Right renal cortex interstitium (tissue), 3 donors: ENCODE measurements around the gene TRAF3IP1. TPM values are rescaled to one million over a fixed set of nuclear protein-coding genes. Genes with fewer than 3 reads are reported as not detected.
"Not testable (repeated sequence)": the region's sequence is repeated elsewhere in the genome, so short reads cannot be mapped to it uniquely, and the experiment has no call there.

Experiments
- DNase-seq, 3 donors: peaks; one replicate each; pipeline ENCODE4 v3.0.0-alpha.2; 2013; ENCODE audit warnings: low read depth in 3 of 3, low spot score in 2 of 3
- polyA plus RNA-seq, 3 donors: library from polyadenylated mRNA; unstranded; fragments of 120-200 nt; gene quantifications; one replicate each; pipeline ENCODE4 v1.2.1, GENCODE V29; 2013; ENCODE audit not compliant: insufficient read length in 3 of 3

TRAF3IP1 gene
- polyA plus RNA-seq, 3 donors = 19.7 to 22.8 (median 21.3) TPM

- no peak for DNase-seq
Observed at GRCh38 chr2:238305092-238305862, 15.0 kb upstream of the TRAF3IP1 start.

DNA sequence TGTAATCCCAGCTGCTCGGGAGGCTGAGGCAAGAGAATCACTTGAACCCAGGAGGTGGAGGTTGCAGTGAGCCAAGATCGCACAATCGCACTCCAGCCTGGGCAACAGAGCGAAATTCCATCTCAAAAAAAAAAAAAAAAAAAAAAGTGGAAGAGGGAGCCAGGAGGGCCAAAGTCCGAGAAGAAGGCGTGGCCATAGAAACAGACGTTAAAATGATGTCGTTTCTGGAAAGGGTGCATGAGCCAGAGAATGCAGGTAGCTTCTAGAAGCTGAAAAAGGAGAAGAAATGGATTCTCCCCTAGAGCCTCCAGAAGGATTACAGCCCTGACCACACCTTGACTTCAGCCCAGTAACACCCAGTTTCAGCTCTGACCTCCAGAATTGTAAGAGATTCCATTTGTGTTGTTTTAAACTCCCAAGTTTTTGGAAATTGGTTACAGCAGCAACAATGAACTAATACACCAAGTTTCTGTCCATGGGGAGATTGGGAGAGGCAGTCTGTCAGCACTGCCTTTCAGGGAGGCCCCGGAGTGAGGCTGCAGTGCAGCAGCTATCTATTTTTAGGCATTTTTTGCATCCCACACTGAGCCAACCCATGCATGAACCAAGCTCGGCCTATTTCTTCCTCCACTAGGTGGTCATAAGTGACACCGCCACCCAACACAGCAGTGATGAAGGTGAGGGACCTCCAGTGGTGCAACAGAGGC is 14.2 kb upstream of the TRAF3IP1 start:
- DNase-seq = no peak

- DNase-seq = no peak
Observed at GRCh38 chr2:238306672-238306998, 13.7 kb upstream of the TRAF3IP1 start.

- DNase-seq = no peak
Observed at GRCh38 chr2:238308177-238308576, 12.1 kb upstream of the TRAF3IP1 start.

DNA sequence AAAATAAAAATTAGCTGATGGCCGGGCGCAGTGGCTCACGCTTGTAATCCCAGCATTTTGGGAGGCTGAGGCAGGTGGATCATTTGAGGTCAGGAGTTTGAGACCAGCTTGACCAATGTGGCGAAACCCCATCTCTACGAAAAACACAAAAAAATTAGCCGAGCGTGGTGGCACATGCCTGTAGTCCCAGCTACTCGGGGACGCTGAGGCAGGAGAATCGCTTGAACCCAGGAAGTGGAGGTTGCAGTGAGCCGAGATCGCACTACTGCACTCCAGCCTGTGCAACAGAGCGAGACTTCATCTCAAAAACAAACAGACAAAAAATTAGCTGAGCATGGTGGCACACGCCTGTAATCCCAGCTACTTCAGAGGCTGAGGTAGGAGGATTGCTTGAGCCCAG is 9.6 kb upstream of the TRAF3IP1 start:
- DNase-seq = not testable (repeated sequence)

DNA sequence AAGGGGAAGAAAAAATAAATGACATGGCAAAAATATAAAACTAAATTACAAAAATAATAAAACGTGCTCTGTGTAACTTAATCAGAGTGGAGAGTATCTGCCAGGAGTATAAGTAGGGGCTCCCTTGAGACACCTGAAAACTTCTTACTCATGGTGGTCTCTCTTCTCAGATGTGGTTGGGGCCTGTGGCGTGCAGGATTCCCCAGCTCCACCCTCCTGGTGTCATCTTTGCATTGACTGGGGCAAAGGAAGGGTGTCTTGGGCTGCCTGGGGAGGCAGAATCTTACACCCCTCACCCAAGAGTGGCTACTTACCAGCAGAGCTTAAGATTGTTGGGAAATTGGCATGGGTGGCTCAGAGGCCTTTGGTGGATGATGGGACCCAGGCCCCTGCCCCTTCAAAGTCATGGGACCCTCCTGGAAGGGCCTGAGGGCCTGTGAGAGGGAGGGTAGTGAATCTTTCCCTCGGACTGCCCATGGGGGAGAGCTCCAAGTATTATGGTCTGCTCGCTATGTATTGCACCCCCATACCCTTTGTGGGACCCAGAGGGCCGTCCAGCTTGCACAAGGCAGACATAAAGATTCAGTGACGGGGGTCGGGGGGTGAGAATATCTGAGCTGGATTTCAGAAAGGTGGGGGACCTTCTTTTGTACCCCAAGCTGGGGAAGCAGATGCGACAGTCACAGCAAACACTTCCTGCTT is 6.9 kb upstream of the TRAF3IP1 start:
- DNase-seq = no peak

DNA sequence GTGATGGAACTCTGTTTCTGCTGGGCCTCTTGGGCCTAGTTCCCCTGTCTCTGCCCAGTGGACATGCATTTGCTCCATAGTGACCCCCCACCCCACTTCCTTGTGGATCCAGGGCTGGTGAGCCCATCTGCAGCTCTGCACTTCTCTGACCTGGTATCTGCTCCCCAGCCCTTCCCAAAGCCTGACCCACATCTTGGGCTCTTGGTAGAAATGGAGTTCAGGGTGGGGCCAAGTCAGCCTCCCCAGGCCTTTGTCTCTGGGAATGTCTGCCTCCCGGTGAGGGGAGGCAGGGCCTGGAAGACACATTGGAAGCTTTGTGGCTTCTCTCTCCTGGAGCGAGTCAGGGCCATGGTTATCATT is 6.3 kb upstream of the TRAF3IP1 start:
- no peak for DNase-seq

- no peak for DNase-seq
Observed at GRCh38 chr2:238314576-238314975, 5.7 kb upstream of the TRAF3IP1 start.

- no peak for DNase-seq
Observed at GRCh38 chr2:238315031-238315595, 5.2 kb upstream of the TRAF3IP1 start.

DNA sequence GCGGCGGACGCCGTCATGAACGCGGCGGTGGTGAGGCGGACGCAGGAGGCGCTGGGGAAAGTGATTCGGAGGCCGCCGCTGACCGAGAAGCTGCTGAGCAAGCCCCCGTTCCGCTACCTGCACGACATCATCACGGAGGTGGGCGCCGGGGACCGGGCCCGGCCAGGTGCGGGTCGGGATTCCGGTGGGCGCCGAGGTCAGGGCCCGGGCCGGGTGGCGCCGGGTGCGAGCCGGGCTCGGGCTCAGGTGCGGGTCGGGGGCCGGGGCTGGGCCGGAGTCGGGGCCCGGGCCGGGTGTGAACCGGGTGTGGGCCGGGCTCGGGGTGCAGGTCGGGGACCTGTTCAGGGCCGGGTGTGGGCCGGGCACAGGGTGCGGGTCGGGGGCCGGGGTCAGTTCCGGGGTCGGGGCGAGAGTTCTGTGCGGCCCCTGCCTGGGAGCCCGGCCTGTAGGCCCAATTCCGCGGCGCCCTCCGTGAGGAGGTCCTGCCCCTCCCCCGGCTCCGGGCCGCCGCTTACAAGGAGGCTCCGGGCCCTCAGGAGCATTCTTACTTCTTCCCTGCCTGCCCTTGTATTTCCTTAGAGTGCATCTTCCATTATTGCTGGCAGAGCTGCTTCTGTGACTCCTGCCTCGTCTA is 447 bp downstream of the TRAF3IP1 start:
- no peak for DNase-seq

- no peak for DNase-seq
Observed at GRCh38 chr2:238321467-238321866, 1.1 kb downstream of the TRAF3IP1 start.

DNA sequence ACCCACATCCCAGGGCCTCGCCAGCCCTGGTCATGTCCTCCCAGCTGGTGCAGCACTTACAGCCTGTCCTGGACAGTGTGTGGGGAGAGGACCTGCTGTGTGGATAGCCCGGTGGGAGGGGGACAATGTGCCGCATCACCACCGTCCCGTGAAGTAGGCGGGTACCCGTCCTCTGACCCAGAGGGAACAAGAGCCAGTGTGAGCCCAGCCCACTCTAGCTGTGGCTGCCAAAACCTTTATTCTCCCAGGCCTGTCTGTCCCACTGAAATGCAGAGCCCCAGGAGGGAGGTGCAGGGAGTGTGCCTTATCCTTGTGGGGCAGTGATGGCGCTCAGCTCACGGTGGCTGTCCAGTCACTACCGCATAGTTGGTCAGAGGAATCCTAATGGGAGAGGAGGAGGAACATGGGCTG is 1.7 kb downstream of the TRAF3IP1 start:
- DNase-seq = no peak

- not testable (repeated sequence) for DNase-seq
Observed at GRCh38 chr2:238324248-238324647, 3.9 kb downstream of the TRAF3IP1 start.

DNA sequence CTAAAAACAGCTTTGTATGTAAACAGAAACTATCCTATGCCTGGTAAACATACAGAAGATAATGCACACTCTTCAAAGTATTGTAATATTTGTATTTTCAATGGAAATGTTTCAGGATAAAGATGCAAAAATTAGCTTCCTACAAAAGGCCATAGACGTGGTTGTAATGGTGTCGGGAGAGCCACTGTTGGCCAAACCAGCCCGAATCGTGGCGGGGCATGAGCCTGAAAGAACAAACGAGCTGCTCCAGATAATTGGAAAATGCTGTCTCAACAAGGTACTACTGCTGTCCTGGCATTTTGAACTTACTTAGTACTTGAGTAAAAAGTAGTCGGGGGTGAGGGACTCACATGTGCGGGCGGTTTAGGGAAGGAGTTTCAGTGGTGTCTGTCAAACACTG is 5.4 kb downstream of the TRAF3IP1 start:
- DNase-seq = no peak

DNA sequence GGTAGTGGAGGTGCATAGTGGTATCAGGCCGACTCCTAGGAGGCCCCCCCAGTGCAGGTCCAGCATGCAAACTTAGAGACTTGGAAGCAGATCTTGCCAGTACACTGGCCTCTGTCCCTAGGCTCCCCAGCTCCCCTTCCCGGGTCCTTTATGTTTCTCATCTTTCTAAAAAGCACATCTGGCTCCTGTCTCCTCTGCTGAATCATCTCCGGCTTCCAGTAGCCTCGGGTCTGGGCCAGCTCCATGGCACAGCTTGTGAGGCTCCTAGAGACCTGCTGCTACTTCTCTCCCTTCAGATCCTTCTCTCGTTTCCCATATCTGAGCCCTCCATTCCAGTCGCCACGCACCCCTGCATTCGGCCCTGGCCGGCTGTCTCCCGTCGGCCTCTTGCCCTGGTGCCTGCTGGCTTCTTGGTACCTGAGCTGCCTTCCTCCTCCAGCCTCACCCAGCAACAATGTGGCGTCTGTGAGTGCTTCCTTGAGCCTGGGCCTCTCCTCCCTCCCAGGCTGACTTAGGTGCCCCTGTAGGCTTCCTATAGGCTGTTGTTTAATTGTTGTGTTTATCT is 6.6 kb downstream of the TRAF3IP1 start:
- no peak for DNase-seq

- no peak for DNase-seq
Observed at GRCh38 chr2:238327751-238328150, 7.4 kb downstream of the TRAF3IP1 start.

DNA sequence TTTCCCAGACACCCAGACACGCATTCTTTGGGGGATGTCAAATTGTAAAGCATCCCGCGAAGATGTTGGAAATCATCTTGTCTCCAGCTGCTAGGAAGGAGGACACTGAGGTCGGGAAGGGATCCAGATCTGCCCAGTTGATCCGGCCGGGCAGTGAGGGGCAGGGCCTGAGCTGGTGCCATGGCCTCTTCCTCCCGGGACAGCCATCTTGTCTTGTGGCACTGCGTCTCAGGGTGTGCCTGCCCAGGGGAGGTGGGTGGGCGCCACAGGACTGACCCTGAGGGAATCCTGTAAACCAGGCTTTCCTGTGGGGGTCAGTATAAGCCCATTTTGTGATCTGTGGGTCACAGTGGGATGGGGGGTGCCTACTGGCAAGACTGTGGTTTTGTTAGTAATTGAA is 10.1 kb downstream of the TRAF3IP1 start:
- no peak for DNase-seq

DNA sequence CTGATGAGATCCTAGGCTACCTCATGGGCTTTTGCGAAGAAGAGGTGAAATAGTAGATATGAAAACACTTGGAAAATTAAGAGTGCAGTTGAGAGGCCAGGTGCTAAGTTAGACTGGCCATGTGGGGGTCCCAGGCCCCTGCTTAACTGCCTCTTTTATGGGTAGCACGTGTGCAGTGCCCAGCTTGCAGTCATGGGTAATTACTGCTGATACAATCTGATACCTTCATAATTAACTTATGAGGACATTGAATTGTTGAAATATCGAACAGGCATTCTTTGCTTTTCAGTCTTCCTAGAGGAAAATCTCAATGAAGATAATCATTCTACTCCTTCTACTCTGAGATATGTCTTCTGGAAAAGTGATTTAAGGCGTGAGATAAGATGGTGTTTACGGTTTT is 11.6 kb downstream of the TRAF3IP1 start:
- no peak for DNase-seq

- DNase-seq = no peak
Observed at GRCh38 chr2:238334885-238335284, 14.6 kb downstream of the TRAF3IP1 start.

DNA sequence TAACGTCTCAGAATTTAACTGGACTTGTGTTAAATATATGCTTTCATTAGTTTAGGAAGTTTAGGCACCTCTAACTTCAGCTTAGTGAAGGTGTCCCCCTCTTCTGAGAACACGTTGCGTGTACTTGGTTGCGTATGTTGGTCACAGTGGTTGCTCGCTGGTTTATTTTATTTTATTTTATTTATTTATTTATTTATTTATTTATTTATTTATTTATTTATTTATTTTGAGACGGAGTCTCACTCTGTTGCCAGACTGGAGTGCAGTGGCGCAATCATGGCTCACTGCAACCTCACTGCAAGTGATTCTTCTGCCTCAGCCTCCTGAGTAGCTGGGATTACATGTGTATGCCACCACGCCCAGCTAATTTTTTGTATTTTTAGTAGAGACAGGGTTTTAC is 15.3 kb downstream of the TRAF3IP1 start:
- DNase-seq = not testable (repeated sequence)

DNA sequence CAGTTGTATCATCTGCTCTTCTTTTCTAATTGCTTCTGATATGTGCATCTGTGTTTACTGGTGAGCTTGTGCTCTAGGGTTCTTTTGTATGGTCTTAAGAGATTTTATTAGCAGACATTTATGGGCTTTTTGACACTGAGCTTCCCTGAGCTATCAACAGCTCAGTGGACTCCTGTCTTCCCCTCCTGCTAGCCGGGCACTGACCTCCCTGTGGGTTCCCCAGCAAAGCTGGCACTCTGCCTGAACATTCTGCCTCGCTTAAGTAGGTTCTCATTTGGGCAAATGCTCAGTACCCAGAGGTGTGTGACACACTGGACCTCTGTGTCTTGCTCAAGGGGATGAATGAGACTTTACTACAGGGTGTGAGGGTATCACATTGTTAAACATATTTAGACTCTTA is 15.8 kb downstream of the TRAF3IP1 start:
- DNase-seq = no peak
